A549 (cell line): ENCODE results near the gene C8G.

ENCODE experiments used
- TF ChIP-seq, protein P1 (sequence below): fragments of >200 bp; sonication (Bioruptor Twin); formaldehyde crosslinking; IDR thresholded peaks from 3 replicates; pipeline ENCODE4 v1.5.1; 2016
- TF ChIP-seq, protein P2 (sequence below): IDR thresholded peaks from 2 replicates; pipeline ENCODE4 v1.6.1; 2012; ENCODE audit warnings: low read depth, borderline replicate concordance

DNA sequence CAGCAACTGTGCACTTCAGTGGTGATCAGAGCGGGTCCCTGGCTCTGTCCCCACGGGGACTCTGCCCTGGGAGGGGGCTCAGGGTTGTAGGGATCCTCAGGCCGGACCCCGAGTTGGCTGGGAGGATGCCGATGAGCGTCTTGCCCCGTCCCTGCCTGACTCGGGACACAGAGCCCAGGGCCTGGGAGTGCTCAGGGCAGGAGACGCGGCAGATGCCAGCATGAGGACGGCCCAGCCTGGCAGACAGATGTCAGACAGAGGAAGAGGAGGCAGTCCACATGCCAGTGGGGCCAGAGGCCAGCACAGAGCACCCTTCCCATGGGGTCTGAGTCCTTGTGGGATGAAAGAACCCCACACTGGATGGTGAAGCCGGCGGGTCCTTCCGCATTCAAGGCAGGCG, 18.3 kb downstream of the C8G start:
- TF ChIP-seq, protein P1, sequence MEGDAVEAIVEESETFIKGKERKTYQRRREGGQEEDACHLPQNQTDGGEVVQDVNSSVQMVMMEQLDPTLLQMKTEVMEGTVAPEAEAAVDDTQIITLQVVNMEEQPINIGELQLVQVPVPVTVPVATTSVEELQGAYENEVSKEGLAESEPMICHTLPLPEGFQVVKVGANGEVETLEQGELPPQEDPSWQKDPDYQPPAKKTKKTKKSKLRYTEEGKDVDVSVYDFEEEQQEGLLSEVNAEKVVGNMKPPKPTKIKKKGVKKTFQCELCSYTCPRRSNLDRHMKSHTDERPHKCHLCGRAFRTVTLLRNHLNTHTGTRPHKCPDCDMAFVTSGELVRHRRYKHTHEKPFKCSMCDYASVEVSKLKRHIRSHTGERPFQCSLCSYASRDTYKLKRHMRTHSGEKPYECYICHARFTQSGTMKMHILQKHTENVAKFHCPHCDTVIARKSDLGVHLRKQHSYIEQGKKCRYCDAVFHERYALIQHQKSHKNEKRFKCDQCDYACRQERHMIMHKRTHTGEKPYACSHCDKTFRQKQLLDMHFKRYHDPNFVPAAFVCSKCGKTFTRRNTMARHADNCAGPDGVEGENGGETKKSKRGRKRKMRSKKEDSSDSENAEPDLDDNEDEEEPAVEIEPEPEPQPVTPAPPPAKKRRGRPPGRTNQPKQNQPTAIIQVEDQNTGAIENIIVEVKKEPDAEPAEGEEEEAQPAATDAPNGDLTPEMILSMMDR: no peak
- TF ChIP-seq, protein P2, sequence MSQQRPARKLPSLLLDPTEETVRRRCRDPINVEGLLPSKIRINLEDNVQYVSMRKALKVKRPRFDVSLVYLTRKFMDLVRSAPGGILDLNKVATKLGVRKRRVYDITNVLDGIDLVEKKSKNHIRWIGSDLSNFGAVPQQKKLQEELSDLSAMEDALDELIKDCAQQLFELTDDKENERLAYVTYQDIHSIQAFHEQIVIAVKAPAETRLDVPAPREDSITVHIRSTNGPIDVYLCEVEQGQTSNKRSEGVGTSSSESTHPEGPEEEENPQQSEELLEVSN: no peak
